Coronary artery (tissue), 2 donors: Measurements from ENCODE around the gene INPP4A.
"Not testable (repeated sequence)": the region's sequence is repeated elsewhere in the genome, so short reads cannot be mapped to it uniquely, and the experiment has no call there.

Experiments
- DNase-seq: peaks from one replicate; pipeline ENCODE4 v3.0.0-alpha.2; 2017; ENCODE audit warnings: low spot score
- H3K27ac ChIP-seq, 2 donors: fragments of 200-600 bp; sonication (generic); one replicate each; pipeline ENCODE4 v1.5.1; 2016 to 2019
- H3K4me3 ChIP-seq: fragments of 200-600 bp; sonication (generic); 2 replicates; pipeline ENCODE4 v1.5.1; 2016; ENCODE audit warnings: mild to moderate bottlenecking, moderate library complexity
- CTCF ChIP-seq: fragments of 200-600 bp; sonication (generic); IDR thresholded peaks from one replicate; pipeline ENCODE4 v1.5.1; 2019; ENCODE audit warnings: antibody characterized with exemption

The INPP4A gene

GRCh38 chr2:98419977-98420725, 24.5 kb upstream of the INPP4A start:
- DNase-seq: no peak
- Histone ChIP-seq H3K4me3 (no peak overlapping the region), H3K27ac (peak overlapping the region in 1 of 2 donors; percentile 32)
- TF ChIP-seq CTCF: no peak

GRCh38 chr2:98422449-98422848, 22.2 kb upstream of the INPP4A start:
- no peak overlapping the region for H3K4me3 ChIP-seq
- no peak for DNase-seq
- H3K27ac ChIP-seq: no peak overlapping the region
- no peak for TF ChIP-seq CTCF

- no peak overlapping the region for H3K27ac ChIP-seq
- TF ChIP-seq CTCF: no peak
- no peak overlapping the region for H3K4me3 ChIP-seq
- no peak for DNase-seq
These were observed 17.9 kb upstream of the INPP4A start for GRCh38 chr2:98426771-98427170.

GRCh38 chr2:98432145-98432544, 12.5 kb upstream of the INPP4A start:
- Histone ChIP-seq H3K27ac (no peak overlapping the region), H3K4me3 (no peak overlapping the region)
- no peak for DNase-seq
- TF ChIP-seq CTCF: no peak

GRCh38 chr2:98433363-98433964, 11.2 kb upstream of the INPP4A start:
- DNase-seq: no peak
- Histone ChIP-seq H3K27ac (no peak overlapping the region), H3K4me3 (no peak overlapping the region)
- no peak for TF ChIP-seq CTCF

GRCh38 chr2:98434492-98434891, 10.2 kb upstream of the INPP4A start:
- TF ChIP-seq CTCF: no peak
- Histone ChIP-seq H3K27ac (no peak overlapping the region), H3K4me3 (no peak overlapping the region)
- DNase-seq: no peak

GRCh38 chr2:98435670-98436069, 9.0 kb upstream of the INPP4A start:
- H3K4me3 ChIP-seq, H3K27ac ChIP-seq: not testable (repeated sequence)

More at GRCh38 chr2:98435670-98436069, 9.0 kb upstream of the INPP4A start:
- not testable (repeated sequence) for DNase-seq
